Activated CD4-positive, alpha-beta T cell treated with anti-CD3 and anti-CD28 coated beads, Interleukin-2, amount 10 ng/mL, durations not matched to agents 7 days and 5 days (primary cell): ENCODE data around the gene RNF157. TPM values are rescaled to one million over a fixed set of nuclear protein-coding genes. Genes with fewer than 3 reads are reported as not detected.

ENCODE experiments used
- CTCF ChIA-PET: fragments of 350-600 bp; sonication (Branson Sonifier 250); formaldehyde crosslinking; loops from one replicate; lab custom pipeline; 2021; ENCODE audit warnings: antibody characterized with exemption; lab: Charles Lee
- POLR2A ChIA-PET: fragments of 350-600 bp; sonication (Branson Sonifier 250); formaldehyde crosslinking; loops from one replicate; lab custom pipeline; 2021; ENCODE audit warnings: antibody characterized with exemption; lab: Charles Lee
- DNase-seq: peaks from one replicate; pipeline ENCODE4 v3.0.0-alpha.2; 2020
- H3K27ac Mint-ChIP-seq: one replicate; pipeline ENCODE4 v1.8.0; 2021; ENCODE audit warnings: mild to moderate bottlenecking, moderate library complexity, mixed read lengths
- H3K27me3 Mint-ChIP-seq: one replicate; pipeline ENCODE4 v1.8.0; 2021; ENCODE audit warnings: mixed read lengths
- H3K36me3 Mint-ChIP-seq: one replicate; pipeline ENCODE4 v1.8.0; 2021; ENCODE audit warnings: low read depth, mixed read lengths
- H3K4me1 Mint-ChIP-seq: one replicate; pipeline ENCODE4 v1.8.0; 2021; ENCODE audit warnings: mixed read lengths
- H3K4me3 Mint-ChIP-seq: one replicate; pipeline ENCODE4 v1.8.0; 2021; ENCODE audit warnings: mild to moderate bottlenecking, moderate library complexity, mixed read lengths
- H3K9me3 Mint-ChIP-seq: one replicate; pipeline ENCODE4 v1.8.0; 2021; ENCODE audit warnings: mixed read lengths
- total RNA-seq, 2 experiments: library from RNA; stranded (reverse); gene quantifications; one replicate each; pipeline ENCODE4 v1.2.3, GENCODE V29; 2021

The RNF157 gene
- total RNA-seq, 2 experiments from 2014 or later, result 121 to 129 TPM

- Mint-ChIP-seq H3K4me1 (peaks cover 46% of the 10 kb centered on the region), H3K36me3 (no peaks in the 10 kb centered on the region), H3K9me3 (no peaks in the 10 kb centered on the region), H3K27ac (no peak overlapping the region), H3K4me3 (no peak overlapping the region), H3K27me3 (peaks cover 15% of the 10 kb centered on the region)
- DNase-seq, result no peak
- CTCF ChIA-PET, result interaction anchor here (1.5 kb wide), 1 partner anchor 8 kb away, joined by 5 read pairs; no protein-coding TSS in a partner anchor
- POLR2A ChIA-PET, result no interaction called here
Measured at GRCh38 chr17:76138234-76138895, 101.9 kb downstream of the RNF157 start.

- ChIA-PET CTCF (no interaction called here), POLR2A (no interaction called here)
- Mint-ChIP-seq H3K4me3 (no peak overlapping the region), H3K4me1 (peaks cover 40% of the 10 kb centered on the region), H3K27ac (no peak overlapping the region), H3K9me3 (no peaks in the 10 kb centered on the region), H3K36me3 (no peaks in the 10 kb centered on the region), H3K27me3 (peaks cover 15% of the 10 kb centered on the region)
- no peak for DNase-seq
Measured at GRCh38 chr17:76137351-76138233, 102.7 kb downstream of the RNF157 start.

- no peaks in the 10 kb centered on the region for H3K36me3 Mint-ChIP-seq
- no peaks in the 10 kb centered on the region for H3K9me3 Mint-ChIP-seq
- H3K27ac Mint-ChIP-seq, result no peak overlapping the region
- peaks cover 33% of the 10 kb centered on the region for H3K4me1 Mint-ChIP-seq
- POLR2A ChIA-PET, result no interaction called here
- CTCF ChIA-PET, result no interaction called here
- peaks cover 15% of the 10 kb centered on the region for H3K27me3 Mint-ChIP-seq
- no peak for DNase-seq
- no peak overlapping the region for H3K4me3 Mint-ChIP-seq
Measured at GRCh38 chr17:76137001-76137350, 103.3 kb downstream of the RNF157 start.

- H3K4me3 Mint-ChIP-seq, result no peak overlapping the region
Measured at GRCh38 chr17:76136276-76137000, 103.9 kb downstream of the RNF157 start.

GRCh38 chr17:76135810-76136188 lies 104.5 kb downstream of the RNF157 start:
- Mint-ChIP-seq H3K27ac (peak overlapping the region; percentile 50), H3K9me3 (no peaks in the 10 kb centered on the region), H3K4me1 (peaks cover 26% of the 10 kb centered on the region), H3K27me3 (peaks cover 13% of the 10 kb centered on the region), H3K36me3 (no peaks in the 10 kb centered on the region), H3K4me3 (no peak overlapping the region)
- no peak for DNase-seq
- POLR2A ChIA-PET, result no interaction called here
- CTCF ChIA-PET, result interaction anchor here (4.5 kb wide), 1 partner anchor 145 kb away, joined by 21 read pairs; no protein-coding TSS in a partner anchor

More at GRCh38 chr17:76136276-76137000, 103.9 kb downstream of the RNF157 start:
- peaks cover 15% of the 10 kb centered on the region for H3K27me3 Mint-ChIP-seq
- ChIA-PET POLR2A (no interaction called here), CTCF (no interaction called here)
- peak overlapping the region; percentile 52 for H3K27ac Mint-ChIP-seq
- peaks cover 28% of the 10 kb centered on the region for H3K4me1 Mint-ChIP-seq
- H3K36me3 Mint-ChIP-seq, result no peaks in the 10 kb centered on the region
- H3K9me3 Mint-ChIP-seq, result no peaks in the 10 kb centered on the region
- no peak for DNase-seq

GRCh38 chr17:76134911-76135809 lies 105.1 kb downstream of the RNF157 start:
- H3K36me3 Mint-ChIP-seq, result no peaks in the 10 kb centered on the region
- no peak for DNase-seq
- no peak overlapping the region for H3K4me3 Mint-ChIP-seq
- H3K4me1 Mint-ChIP-seq, result peaks cover 25% of the 10 kb centered on the region
- peak overlapping the region; percentile 43 for H3K27ac Mint-ChIP-seq
- H3K9me3 Mint-ChIP-seq, result no peaks in the 10 kb centered on the region
- CTCF ChIA-PET, result interaction anchor here (0.7 to 4.5 kb wide), 3 partner anchors 11 to 145 kb away, joined by 5 to 21 read pairs (median 9); no protein-coding TSS in a partner anchor
- POLR2A ChIA-PET, result no interaction called here
- H3K27me3 Mint-ChIP-seq, result peaks cover 9% of the 10 kb centered on the region

- no peaks in the 10 kb centered on the region for H3K36me3 Mint-ChIP-seq
- no peak overlapping the region for H3K27ac Mint-ChIP-seq
- POLR2A ChIA-PET, result interaction anchor here (0.6 to 1.0 kb wide), 2 partner anchors 57 to 138 kb away, joined by 3 read pairs; no protein-coding TSS in a partner anchor
- H3K4me3 Mint-ChIP-seq, result no peak overlapping the region
- H3K9me3 Mint-ChIP-seq, result no peaks in the 10 kb centered on the region
- no peak for DNase-seq
- CTCF ChIA-PET, result interaction anchor here (0.7 to 4.5 kb wide), 7 partner anchors 8 to 148 kb away, joined by 3 to 21 read pairs (median 9); no protein-coding TSS in a partner anchor
- H3K27me3 Mint-ChIP-seq, result no peaks in the 10 kb centered on the region
- peaks cover 29% of the 10 kb centered on the region for H3K4me1 Mint-ChIP-seq
Measured at GRCh38 chr17:76132574-76133338, 107.5 kb downstream of the RNF157 start.

GRCh38 chr17:76131692-76132573 lies 108.4 kb downstream of the RNF157 start:
- H3K4me1 Mint-ChIP-seq, result peaks cover 34% of the 10 kb centered on the region
- H3K4me3 Mint-ChIP-seq, result no peak overlapping the region
- no peaks in the 10 kb centered on the region for H3K9me3 Mint-ChIP-seq
- H3K36me3 Mint-ChIP-seq, result no peaks in the 10 kb centered on the region
- DNase-seq, result no peak
- ChIA-PET POLR2A (no interaction called here), CTCF (interaction anchor here (1.3 to 4.5 kb wide), 3 partner anchors 10 to 148 kb away, joined by 4 to 21 read pairs (median 17); no protein-coding TSS in a partner anchor)
- H3K27me3 Mint-ChIP-seq, result no peaks in the 10 kb centered on the region
- H3K27ac Mint-ChIP-seq, result peak overlapping the region; percentile 64

- H3K4me3 Mint-ChIP-seq, result no peak overlapping the region
- H3K36me3 Mint-ChIP-seq, result no peaks in the 10 kb centered on the region
- no peak for DNase-seq
- H3K27ac Mint-ChIP-seq, result peak overlapping the region; percentile 64
- no peaks in the 10 kb centered on the region for H3K27me3 Mint-ChIP-seq
- peaks cover 42% of the 10 kb centered on the region for H3K4me1 Mint-ChIP-seq
- no peaks in the 10 kb centered on the region for H3K9me3 Mint-ChIP-seq
- ChIA-PET CTCF (interaction anchor here (1.0 to 4.5 kb wide), 10 partner anchors 8 to 149 kb away, joined by 3 to 21 read pairs (median 4); no protein-coding TSS in a partner anchor), POLR2A (no interaction called here)
Measured at GRCh38 chr17:76131051-76131691, 109.1 kb downstream of the RNF157 start.

GRCh38 chr17:76130473-76130872 lies 109.8 kb downstream of the RNF157 start:
- H3K4me1 Mint-ChIP-seq, result peaks cover 43% of the 10 kb centered on the region
- no peaks in the 10 kb centered on the region for H3K27me3 Mint-ChIP-seq
- CTCF ChIA-PET, result interaction anchor here (0.6 to 2.0 kb wide), 10 partner anchors 8 to 150 kb away, joined by 3 to 11 read pairs (median 4); no protein-coding TSS in a partner anchor
- no peak overlapping the region for H3K4me3 Mint-ChIP-seq
- POLR2A ChIA-PET, result no interaction called here
- no peaks in the 10 kb centered on the region for H3K36me3 Mint-ChIP-seq
- H3K27ac Mint-ChIP-seq, result no peak overlapping the region
- DNase-seq, result no peak
- H3K9me3 Mint-ChIP-seq, result no peaks in the 10 kb centered on the region
